ENCODE measurements around the gene NTM. TPM values are rescaled to one million over a fixed set of nuclear protein-coding genes. Genes with fewer than 3 reads are reported as not detected.
"Not testable (repeated sequence)": the region's sequence is repeated elsewhere in the genome, so short reads cannot be mapped to it uniquely, and the experiment has no call there.

NTM gene
- total RNA-seq, 1 experiment from 2014 or later = 3.1 TPM

DNA sequence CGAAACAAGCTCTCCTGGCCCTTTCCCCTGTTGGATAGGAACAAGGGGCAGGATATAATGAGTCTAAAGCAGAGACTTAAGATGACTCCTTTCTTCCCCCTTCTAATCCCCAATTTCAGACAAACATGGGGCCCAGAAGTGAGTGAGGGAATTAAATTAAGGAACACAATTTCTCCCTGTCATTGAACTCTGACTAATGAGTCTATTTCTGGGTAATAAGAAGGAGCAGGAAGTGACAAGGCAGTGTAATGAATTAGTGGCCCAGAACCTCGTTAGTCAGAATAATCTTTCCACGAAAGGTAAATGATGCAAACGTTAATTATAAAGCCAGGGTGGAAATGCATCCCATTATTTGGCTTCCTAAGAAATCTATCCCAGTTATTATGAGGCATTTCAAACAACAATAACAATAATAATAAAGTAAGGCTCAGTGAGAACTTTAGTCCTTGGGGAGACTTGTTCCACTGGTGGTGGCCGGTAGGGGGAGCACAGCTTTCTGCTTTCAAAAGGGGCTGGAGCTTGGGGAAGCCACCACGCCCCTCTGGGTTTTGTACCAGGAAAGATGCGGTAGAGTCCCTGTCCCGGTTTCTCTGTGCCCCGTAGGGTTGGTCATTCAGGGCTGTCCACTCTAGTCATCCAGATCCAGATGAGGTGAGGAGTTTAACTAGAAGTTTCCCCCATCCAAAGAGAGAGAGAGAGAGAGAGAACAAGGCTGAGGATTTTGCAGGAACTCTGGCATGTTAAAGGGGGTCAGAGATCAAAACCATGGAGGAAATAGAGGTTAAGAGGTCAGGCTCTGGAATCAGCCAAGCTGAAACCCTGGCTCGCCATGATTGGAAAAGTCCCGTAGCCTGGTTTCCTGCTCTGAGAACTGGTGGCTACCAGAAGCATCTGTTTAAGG, 298.3 kb downstream of the NTM start:
- DNase-seq (ENCODE audit: low spot score) = peak; percentile 53

DNA sequence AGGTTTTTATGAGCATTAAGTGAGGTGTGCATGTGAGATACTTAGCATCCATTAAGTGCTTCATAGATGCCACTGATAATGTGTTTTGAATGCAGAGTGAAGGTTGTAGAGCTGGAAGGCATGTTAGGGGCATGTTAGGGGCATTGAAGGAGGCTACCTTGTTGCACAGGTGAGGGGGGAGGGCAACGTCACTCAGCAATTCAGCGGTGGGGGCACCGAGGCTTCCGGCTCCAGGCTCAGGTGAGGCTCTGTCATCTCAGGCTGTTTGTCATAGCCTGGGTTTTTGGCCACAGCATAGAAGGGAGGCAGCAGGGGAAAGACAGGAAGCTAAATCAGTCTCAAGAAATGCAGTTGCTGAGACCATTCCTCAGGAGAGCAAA, 299.0 kb downstream of the NTM start:
- no peak for DNase-seq (ENCODE audit: low spot score)

DNA sequence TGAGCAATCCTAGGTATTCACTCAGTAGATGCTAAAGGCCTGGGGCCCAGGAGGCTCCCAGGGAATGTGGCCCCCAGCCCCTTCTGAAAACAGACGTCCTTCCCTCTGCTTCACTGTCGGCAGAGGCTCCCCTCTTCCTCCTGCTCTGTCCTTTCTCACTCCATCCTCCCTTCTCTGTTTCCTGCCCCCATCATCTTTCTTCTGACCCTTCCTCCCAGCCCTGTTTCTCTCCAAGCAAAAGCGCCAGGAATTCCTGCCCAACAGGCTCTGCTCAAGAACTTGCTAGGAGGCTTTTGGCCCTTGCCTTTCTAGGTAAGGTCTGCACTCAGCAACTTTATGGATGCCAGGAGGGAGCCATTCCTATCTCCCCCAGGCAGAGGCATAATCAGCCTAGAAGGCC, 300.5 kb downstream of the NTM start:
- no peak for DNase-seq (ENCODE audit: low spot score)

DNA sequence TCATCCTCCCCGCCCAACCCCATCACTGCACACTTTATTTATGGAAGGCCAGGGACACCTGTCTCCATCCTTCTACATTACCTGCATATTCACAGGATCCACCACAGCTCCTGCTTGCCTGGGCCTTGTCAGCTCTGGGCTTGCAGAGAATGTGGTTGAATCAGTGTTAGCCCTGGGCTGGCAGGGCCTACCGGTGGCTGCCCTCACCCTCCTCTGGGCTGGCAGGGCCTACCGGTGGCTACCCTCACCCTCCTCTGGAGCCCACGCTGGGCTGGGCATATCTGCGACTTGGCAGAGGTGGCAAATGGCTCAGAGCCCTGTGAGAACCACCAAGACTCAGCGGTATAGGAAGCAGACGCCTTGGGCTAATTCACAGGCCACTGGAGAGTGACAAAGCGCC, 300.9 kb downstream of the NTM start:
- DNase-seq (ENCODE audit: low spot score) = no peak

DNA sequence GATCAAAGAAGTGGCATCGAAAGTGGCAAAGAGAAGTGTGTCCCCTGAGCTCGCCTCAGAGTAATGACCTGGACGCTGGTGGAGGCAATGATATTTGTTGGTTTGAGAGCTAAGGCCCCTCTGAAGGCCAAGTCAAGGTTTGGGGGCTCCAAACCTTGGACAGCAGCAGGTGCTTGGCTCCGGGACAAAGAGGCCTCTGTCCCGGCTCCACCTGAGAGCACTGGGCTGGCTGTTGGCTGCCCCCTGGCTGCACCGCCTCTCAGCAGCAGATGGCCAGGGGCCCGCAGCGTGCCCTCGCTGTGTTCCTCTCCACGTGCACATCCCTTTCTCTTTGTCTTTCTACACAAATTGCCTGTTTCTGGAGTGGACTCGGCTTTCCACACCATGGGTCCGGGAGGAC, 301.3 kb downstream of the NTM start:
- no peak for DNase-seq (ENCODE audit: low spot score)

DNA sequence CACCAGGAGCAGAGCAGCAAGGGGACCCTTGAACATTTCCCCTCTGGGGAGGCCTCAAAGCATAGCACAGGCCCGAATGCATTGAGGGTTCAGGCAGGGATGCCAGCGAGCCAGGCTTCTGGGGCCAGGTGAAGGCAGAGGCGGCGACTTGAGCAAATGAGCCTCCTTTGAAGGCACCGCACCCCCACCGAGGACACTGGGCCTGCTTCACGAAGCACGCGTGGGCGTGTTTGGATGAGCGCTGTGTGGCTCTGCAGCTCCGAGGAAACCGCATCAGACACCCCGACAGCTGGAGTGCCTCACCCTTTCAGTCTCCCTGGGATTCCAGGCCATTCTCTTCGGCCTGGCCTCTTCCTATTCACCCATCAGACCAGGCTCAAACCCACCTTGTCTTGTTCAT, 301.8 kb downstream of the NTM start:
- DNase-seq (ENCODE audit: low spot score) = no peak

DNA sequence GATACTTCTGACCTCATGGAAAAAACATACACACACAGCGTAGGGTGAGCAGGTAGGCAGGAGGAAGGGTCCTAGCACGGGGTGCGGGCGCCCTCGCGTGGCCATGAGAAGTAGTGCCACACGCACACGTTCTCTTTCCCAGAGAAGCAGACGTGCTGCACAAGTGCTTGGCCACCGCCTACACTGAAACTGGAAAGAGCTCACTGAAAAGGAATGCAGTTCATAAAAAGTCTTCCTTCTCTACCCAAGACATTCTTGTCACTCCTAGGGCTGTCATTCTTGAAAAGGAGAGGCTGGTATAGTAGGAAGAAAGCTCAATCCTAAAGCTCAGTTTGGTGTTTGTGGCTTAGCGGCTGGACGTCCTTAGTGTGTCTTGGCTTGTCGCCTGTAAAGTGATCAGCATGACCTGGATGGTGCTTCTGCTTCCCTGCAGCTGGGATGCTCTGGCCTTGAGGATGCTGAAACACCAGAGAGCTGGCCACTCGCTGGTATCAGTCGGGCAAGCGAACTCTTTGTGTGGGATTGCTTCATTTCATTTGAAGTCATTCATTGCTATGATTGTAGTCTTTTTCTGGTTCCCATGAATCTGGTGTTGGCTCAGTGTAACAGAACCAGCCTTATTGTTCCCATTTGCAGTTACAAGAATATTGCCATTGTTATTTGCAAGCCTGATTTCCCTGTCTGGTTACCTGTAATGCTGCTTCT, 303.8 kb downstream of the NTM start:
- peak; percentile 83 for DNase-seq (ENCODE audit: low spot score)

DNA sequence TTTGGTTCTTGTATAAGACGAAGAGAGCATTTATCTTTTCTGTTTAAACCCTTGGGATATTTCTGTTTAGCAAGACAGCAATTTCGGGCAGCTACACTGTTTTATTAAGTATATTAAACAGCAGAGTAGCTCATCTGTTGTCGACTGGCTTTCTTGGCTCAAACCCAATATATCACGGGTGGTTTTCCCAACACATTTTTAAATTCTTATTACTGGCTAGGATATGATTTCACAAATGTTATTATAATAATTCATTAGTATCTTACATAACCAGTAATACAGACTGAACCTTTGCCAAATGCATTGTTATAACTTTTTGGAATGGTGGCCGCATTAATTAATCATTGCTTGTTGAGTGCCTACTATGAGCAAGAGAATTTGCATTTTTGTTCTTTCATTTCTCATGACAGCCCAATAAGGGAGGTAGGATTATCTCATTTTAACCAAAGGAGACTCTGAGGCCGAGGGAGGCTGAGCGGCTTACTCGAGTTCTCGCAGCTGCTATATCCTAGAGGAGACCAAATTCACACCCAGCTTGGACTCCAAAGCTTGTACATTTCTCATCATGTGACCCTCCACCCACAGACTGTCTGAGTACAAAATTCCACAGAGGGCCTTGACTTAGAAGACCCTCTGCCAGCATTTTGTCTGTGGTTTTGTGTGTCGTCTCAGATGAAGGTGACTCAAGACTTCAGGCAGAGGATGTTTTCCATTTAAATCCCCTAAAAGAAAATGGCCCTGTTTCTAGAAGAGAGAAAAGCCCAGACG, 304.9 kb downstream of the NTM start:
- DNase-seq (ENCODE audit: low spot score) = no peak

DNA sequence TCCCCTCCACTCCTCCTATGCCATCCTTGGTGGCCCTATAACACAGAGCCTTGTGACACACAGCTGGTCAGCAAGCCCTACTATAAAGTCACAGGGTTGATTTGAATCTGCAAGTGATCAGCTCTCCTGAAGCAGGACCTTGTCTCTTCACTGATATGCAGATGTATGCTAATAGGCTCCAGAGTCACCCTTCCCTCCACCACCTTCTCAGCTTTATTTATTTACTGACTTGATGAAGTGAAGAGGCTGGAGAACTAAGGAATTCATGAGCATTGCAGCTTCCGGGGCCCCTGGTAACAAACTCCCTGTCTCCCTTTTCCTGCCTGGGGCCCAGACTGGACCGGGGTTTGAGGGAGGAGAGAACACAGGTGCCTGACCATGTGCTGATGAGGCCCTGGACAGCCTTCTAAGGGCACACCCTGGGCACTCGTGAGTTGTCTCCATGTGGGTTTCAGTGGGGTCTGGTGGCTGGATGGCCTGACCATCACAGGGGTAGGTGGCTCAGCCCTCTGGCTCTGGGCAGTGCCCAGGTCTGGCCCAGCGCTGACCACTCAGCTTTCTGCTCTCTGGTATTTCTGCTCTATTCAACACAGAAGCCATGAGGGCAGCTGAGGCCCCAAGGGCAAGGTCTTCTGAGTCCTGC, 307.5 kb downstream of the NTM start:
- DNase-seq (ENCODE audit: low spot score) = no peak

DNA sequence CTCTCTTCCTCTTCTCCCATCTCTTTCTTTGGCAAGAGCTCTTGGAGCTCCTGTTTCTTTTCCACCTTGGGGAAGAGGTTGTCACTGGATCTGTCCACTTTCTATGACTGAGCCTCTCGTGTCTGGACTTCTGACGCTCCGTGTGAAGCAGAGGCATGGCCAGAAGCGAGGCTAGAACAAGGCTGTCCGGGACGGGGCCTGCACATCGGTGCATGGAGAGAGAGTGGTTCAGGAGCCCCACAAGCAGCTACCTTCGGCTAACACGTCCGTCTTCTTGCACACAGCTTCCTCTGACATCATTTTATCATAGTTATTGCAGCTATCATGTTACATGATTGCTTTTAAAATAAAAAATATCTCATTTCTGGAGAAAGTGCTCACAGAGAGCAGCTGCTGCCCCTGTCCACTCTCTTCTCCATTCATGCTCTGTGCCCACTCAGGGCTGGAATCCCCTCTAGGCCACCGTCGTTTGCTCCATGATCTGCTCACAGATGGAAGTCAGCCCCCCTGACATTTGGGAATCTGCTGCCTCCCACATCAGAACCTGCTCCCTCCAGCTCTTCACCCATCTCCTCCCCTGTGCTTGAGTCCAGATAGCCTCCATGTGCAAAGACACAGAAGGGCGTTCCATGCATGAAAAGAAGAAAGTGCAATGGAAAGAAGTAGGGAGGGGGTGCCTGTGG, 308.4 kb downstream of the NTM start:
- DNase-seq (ENCODE audit: low spot score) = no peak

DNA sequence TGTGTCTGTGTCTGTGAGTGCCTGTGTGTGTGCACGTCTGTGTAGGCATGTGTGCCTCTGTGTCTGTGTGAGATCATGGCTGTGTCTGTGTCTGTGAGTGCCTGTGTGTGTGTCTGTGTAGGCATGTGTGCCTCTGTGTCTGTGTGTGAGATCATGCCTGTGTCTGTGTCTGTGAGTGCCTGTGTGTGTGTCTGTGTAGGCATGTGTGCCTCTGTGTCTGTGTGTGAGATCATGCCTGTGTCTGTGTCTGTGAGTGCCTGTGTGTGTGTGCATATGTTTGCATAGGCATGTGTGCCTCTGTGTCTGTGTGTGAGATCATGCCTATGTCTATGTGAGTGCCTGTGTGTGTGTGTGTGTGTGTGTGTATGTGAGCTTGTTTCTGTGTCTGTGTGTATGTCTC, 310.0 kb downstream of the NTM start:
- not testable (repeated sequence) for DNase-seq (ENCODE audit: low spot score)

DNA sequence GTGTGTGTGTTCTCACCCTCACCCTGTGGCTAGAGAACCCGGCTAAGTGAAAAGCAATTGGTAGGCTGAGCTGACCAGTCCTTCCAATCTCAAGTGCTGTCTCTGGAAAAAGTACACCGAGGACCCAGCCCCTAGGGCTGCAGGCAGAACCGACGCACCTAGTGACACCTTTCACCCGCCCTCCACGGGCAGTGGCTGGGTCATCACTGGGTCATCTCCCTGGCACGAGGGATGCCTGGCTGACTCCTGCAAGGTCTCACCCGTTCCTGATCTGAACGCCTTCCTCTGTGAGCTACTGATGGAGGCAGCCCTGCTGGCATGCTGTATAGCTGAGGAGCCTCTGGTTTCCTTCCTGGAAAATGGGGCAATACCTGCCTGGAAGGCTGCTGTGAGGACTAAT, 311.5 kb downstream of the NTM start:
- no peak for DNase-seq (ENCODE audit: low spot score)

DNA sequence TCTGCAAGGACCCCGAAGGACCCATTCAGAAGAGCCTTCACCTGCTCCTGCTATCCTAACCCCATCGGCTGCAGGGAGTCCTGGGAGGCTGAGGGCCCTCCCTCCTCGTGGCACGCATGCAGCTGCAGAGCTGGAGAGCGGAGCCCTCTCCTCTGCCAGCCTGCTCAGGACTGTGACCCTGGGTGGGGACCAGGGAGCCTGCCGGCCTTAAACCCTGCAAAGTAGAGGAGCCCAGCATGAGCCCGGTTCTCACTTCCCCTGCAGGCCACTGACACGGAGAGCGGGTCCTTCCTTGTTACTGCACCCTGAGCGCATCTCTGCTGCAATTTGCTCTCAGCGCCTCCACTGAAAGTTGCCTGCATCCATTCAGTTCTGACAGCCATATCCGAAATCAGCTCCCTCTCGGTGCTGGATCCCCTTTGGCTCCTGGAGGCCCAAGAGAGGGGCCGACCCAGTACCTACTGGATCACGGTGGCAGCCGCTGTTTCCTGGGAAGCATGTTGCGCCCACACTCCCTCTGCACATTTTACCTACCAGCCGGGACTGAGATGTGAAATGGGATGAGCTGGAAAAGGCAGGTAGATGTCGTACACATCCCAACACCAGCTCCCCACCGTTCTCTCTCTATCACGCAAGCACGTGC, 312.1 kb downstream of the NTM start:
- DNase-seq (ENCODE audit: low spot score) = no peak

DNA sequence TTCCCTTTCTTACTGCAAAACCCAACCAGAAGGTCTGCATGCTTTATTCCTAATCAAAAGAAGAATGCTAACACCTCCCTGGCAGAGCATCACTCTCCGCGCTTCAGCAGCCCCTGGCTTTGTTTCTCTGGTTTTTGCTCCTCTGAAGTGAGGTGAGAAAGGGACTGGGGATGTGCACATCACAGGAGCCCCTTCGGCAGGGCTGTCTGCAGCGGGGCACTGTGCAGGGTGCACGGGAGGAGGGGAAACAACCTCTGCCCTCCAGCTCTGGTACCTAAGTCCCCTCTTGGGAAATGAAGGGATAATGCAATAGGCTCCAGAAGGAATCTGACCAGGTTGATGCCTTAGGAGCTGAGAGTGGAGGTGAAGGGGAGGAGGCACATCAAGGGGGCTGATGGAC, 312.7 kb downstream of the NTM start:
- DNase-seq (ENCODE audit: low spot score) = no peak

DNA sequence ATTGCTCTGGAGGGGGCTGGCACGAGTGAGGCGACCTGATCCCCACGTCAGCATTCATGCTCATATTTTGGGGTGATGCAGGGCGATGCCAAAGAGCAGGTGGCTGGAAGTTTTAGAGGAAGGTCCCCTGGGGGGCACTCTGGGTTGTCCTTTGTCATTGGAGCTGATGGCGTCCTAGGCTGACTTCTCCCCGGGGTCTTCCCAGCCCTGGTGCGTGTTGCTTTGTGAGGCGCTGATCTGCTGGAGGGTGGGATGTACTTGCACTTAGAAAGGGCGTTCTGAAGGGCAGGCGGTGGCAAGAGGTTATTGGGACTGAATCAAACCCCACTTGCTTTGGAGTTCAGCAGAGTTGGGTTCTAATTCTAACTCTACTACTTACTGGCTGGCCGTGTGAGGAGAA, 313.3 kb downstream of the NTM start:
- no peak for DNase-seq (ENCODE audit: low spot score)

DNA sequence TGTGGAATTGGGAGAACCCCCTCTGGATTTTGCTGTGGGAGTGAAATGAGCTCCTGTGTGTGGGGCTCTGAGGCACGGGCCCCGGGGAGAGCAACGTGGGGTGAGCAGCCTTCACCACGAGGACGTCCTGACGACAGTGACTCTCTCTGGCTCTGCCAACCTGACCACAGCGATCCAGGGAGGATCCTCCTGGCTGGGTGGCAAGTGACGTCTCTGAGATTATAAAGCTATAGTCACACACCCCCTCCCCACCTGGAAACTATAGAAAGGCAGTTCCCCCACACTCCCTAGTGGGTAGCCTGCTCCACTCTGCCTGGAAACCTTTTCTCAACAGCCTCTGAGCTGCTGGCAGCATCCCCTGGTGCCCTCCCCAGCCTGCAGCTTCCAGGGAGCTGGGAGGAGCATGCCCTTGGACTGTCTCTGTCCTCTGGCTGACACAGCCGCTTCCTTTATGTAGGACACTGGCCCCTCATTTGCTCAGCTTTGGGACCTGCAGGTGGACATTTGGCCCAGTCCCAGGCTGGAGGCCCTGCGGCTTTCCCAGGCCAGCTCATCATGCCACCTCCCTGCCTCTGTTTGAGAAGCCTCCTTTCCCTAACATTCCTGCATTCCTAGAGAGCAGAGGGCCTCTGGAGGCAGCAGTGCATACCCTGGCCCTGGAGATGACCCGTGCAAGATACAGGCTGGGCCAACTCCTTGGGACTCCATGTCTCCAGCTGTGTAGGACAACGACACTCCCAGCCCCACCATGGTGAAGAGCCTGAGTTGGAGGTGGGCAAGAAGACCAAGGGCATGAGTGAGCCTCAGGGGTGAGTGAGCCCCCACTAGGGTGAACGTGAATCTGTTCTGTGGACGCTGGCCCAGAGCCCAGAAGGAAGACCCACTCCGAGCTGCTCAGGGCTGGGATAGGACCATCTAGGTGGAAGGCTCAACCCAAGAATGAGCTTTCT, 314.0 kb downstream of the NTM start:
- DNase-seq (ENCODE audit: low spot score) = no peak

DNA sequence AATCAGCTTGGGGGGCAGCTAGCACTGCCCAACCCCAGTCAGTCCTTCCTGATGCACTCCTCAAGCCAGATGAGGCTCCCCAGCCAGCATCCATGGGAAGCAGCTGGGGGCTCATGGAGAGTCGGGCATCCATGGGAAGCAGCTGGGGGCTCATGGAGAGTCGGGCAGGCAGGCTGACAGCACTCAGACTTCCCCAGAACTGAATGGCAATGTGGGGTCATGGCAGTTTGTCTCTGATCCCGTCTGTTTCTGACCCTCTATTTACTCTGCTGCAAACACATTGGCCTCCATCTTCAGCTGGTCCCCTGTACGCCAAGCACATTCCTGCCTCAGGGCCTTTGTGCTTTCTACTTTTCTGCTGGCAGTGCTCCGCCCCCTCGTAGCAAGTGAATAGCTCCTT, 314.8 kb downstream of the NTM start:
- no peak for DNase-seq (ENCODE audit: low spot score)

DNA sequence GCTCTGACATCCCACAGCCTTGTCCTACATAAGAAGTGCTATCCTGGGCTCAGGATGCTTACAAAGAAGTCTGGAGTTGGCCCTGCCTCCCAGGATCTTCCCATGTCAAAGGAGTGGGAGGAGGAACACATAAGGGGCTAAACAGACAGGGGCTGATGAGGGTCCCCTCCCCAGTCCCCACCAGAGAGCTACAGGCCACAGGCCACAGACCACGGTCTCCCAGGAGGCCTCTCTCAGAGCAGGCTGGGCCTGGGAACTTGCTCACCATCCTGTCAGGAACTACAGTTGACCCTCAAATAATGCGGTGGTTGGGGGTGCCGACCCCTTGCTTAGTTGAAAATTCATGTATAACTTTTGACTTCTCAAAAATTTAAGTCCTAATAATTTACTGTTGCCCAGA, 315.5 kb downstream of the NTM start:
- no peak for DNase-seq (ENCODE audit: low spot score)

DNA sequence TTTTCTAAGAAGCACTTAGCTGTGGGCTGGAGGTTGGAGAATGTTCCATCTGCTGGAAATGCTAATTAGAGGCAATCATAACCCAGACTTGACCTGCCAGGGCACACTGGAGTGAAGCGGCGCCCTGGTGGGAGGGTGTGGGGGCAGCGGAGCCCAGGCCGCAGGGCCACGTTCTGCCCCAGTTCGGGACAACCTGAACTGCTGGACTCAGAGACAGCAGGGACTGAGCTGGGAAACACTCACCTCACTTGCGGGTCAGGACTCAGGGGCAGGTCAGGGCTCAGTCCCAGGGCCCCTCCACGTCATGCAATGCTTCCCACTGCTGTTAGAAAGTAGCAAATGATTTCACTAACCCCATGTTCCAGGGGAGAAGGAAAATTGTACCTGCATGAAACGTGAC, 316.4 kb downstream of the NTM start:
- DNase-seq (ENCODE audit: low spot score) = no peak
